GM12872 (cell line): ENCODE measurements around the gene TAS2R42.

ENCODE experiments used
- CTCF ChIP-seq: IDR thresholded peaks from 3 replicates; pipeline ENCODE4 v1.5.1; 2011; ENCODE audit warnings: low read depth, mild to moderate bottlenecking, low read length, moderate library complexity; ENCODE audit not compliant: insufficient read depth

TAS2R42 gene

GRCh38 chr12:11186837-11187236 lies at the start of gene TAS2R42:
TSS of gene TAS2R42 (minus strand) at chr12:11186937. CDS start at chr12:11186937, 0 bp downstream.
- TF ChIP-seq CTCF, result no peak

GRCh38 chr12:11233532-11233931 lies 46.8 kb upstream of the TAS2R42 start:
- TF ChIP-seq CTCF, result no peak

GRCh38 chr12:11228296-11228879 lies 41.7 kb upstream of the TAS2R42 start:
- TF ChIP-seq CTCF, result peak; percentile 85

GRCh38 chr12:11227373-11227772 lies 40.6 kb upstream of the TAS2R42 start:
- TF ChIP-seq CTCF, result no peak

- TF ChIP-seq CTCF, result no peak
These were observed 22.4 kb upstream of the TAS2R42 start for GRCh38 chr12:11209113-11209512.

- TF ChIP-seq CTCF, result no peak
These were observed 17.4 kb upstream of the TAS2R42 start for GRCh38 chr12:11204173-11204572.

- TF ChIP-seq CTCF, result no peak
These were observed 16.1 kb upstream of the TAS2R42 start for GRCh38 chr12:11202811-11203210.

GRCh38 chr12:11183011-11183410 lies 3.7 kb downstream of the TAS2R42 start:
- no peak for TF ChIP-seq CTCF
